Cardiac muscle cell (in vitro differentiated cells and primary cell): ENCODE results near the gene TBC1D5. TPM values are rescaled to one million over a fixed set of nuclear protein-coding genes. Genes with fewer than 3 reads are reported as not detected.
"Not testable (repeated sequence)": the region's sequence is repeated elsewhere in the genome, so short reads cannot be mapped to it uniquely, and the experiment has no call there.

Experiments
- DNase-seq, 2 donors: peaks; one replicate each; pipeline versions ENCODE4 v3.0.0 to v3.0.0-alpha.2; 2010 to 2017; ENCODE audit warnings: low read depth in 1 of 2, low spot score in 1 of 2
- H3K27ac ChIP-seq: fragments of 200-600 bp; sonication (generic); 2 replicates; pipeline ENCODE4 v1.5.1; 2016
- H3K27me3 ChIP-seq: fragments of 200-600 bp; sonication (generic); 2 replicates; pipeline ENCODE4 v1.6.0; 2016; ENCODE audit warnings: control low read depth
- H3K36me3 ChIP-seq: fragments of 200-600 bp; sonication (generic); 2 replicates; pipeline ENCODE4 v1.5.1; 2016; ENCODE audit warnings: control low read depth
- H3K4me1 ChIP-seq: fragments of 200-600 bp; sonication (generic); 2 replicates; pipeline ENCODE4 v1.8.1; 2017; ENCODE audit warnings: low read depth, mild to moderate bottlenecking, mixed run types
- H3K4me3 ChIP-seq: fragments of 200-600 bp; sonication (generic); 2 replicates; pipeline ENCODE4 v1.5.1; 2016; ENCODE audit warnings: mild to moderate bottlenecking
- H3K9me3 ChIP-seq: fragments of 200-600 bp; sonication (generic); 2 replicates; pipeline ENCODE4 v1.5.1; 2017; ENCODE audit warnings: low read depth, mild to moderate bottlenecking, control low read depth
- polyA plus RNA-seq: library from polyadenylated mRNA; unstranded; fragments of >200 nt; fragmentation: Nextera tagmentation; extraction: Ambion mirVana; gene quantifications from 2 replicates; pipeline ENCODE4 v1.2.1, GENCODE V29; 2016
- total RNA-seq: library from RNA; depleted of rRNA; stranded (reverse); fragments of >200 nt; gene quantifications from 2 replicates; pipeline ENCODE4 v1.2.3, GENCODE V29; 2016
- TF ChIP-seq, protein P1 (sequence below): IDR thresholded peaks from 2 replicates; pipeline ENCODE4 v1.5.1; 2012; ENCODE audit warnings: low read depth, mild to moderate bottlenecking, low read length

TBC1D5 gene
- total and polyA plus RNA-seq, 2 experiments from 2014 or later = 34.5 to 66.6 TPM

DNA sequence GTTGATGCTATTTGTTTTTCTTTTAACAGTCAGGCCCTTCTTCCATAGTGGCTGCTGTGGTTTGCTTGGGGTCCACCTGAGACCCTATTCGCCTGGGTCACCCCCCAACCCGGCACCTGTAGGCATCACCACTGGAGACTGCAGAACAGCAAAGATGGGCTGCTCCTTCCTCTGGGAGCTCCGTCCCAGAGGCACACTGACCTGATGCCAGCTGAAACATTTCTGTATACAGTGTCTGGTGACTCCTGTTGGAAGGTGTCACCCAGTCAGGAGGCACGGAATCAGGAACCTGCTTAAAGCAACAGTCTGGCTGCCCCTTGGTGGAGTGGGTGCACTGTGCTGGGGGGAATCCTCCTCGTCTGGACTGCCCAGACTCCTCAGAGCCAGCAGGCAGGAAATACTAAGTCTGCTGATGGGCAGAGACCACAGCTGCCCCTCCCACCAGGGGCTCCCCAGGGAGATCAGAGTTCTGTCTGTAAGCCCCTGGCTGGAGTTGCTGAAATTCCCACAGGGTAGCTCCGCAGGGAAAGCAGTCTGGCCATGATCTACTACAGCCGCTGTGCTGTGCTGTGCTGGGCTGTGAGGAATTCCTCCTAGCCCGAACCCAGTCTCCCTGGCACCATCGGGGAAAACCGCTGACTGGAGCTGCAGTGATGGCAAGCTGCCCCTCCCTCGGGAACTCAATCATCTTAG, 248.2 kb downstream of the TBC1D5 start:
- H3K36me3 ChIP-seq = no peaks in the 10 kb centered on the region
- no peaks in the 10 kb centered on the region for H3K9me3 ChIP-seq
- no peak overlapping the region for H3K4me3 ChIP-seq
- H3K4me1 ChIP-seq = no peaks in the 10 kb centered on the region
- DNase-seq = peak in 1 of 2 donors; percentile 38
- H3K27ac ChIP-seq = no peak overlapping the region
- no peaks in the 10 kb centered on the region for H3K27me3 ChIP-seq
- TF ChIP-seq, protein P1, sequence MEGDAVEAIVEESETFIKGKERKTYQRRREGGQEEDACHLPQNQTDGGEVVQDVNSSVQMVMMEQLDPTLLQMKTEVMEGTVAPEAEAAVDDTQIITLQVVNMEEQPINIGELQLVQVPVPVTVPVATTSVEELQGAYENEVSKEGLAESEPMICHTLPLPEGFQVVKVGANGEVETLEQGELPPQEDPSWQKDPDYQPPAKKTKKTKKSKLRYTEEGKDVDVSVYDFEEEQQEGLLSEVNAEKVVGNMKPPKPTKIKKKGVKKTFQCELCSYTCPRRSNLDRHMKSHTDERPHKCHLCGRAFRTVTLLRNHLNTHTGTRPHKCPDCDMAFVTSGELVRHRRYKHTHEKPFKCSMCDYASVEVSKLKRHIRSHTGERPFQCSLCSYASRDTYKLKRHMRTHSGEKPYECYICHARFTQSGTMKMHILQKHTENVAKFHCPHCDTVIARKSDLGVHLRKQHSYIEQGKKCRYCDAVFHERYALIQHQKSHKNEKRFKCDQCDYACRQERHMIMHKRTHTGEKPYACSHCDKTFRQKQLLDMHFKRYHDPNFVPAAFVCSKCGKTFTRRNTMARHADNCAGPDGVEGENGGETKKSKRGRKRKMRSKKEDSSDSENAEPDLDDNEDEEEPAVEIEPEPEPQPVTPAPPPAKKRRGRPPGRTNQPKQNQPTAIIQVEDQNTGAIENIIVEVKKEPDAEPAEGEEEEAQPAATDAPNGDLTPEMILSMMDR = no peak

DNA sequence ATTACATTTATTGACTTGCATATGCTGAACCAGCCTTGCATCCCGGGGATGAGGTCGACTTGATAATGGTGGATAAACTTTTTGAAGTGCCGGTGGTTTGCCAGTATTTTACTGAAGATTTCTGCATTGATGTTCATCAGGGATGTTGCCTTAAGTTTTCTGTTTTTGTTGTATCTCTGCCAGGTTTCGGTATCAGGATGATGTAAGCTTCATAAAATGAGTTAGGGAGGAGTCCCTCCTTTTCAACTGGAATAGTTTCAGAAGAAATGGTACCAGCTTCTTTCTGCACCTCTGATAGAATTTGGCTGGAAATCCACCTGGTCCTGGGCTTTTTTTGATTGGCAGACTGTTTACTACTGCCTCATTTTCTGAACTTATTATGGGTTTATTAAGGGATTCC, 250.8 kb downstream of the TBC1D5 start:
- no peaks in the 10 kb centered on the region for H3K27me3 ChIP-seq
- peak in 1 of 2 donors; percentile 72 for DNase-seq
- H3K36me3 ChIP-seq = no peaks in the 10 kb centered on the region
- TF ChIP-seq, protein P1 = no peak
- no peaks in the 10 kb centered on the region for H3K9me3 ChIP-seq
- no peaks in the 10 kb centered on the region for H3K4me1 ChIP-seq
- no peak overlapping the region for H3K4me3 ChIP-seq
- no peak overlapping the region for H3K27ac ChIP-seq

DNA sequence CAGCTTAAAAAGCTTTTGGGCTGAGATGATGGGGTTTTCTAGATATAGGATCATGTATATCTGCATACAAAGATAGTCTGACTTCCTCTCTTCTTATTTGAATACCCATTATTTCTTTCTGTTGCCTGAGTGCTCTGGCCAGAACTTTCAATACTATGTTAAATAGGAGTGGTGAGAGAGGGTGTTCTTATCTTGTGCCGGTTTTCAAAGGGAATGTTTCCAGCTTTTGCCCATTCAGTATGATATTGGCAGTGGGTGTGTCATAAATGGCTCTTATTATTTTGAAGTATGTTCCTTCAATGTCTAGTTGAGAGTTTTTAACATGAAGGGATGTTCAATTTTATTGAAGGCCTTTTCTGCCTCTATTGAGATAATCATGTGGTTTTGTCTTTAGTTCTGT, 251.2 kb downstream of the TBC1D5 start:
- H3K36me3 ChIP-seq, H3K4me1 ChIP-seq, DNase-seq: not testable (repeated sequence)

DNA sequence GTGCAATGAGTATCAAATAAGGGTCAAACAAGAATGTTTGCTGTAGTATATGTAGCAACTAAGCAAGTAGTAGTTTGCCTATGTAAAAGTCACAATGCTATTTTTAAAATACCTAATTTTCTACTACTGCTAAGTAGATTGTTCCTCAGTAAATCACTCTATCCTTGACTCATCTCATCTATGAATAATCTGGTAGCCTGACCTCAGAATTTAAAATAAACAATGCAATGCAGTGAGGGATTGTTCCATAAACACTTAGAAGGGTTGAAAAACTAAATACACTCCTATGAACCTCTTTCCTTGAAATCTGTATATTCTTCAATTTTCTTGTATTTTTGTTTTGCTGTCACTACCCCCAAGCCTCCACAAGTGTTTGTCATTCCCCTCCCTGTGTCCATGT, 253.3 kb downstream of the TBC1D5 start:
- Histone ChIP-seq H3K27ac (no peak overlapping the region), H3K36me3 (no peaks in the 10 kb centered on the region), H3K9me3 (no peaks in the 10 kb centered on the region), H3K4me1 (no peaks in the 10 kb centered on the region), H3K4me3 (no peak overlapping the region), H3K27me3 (no peaks in the 10 kb centered on the region)
- no peak for DNase-seq
- TF ChIP-seq, protein P1 = no peak

More for the DNA sequence above, 251.2 kb downstream of the TBC1D5 start:
- H3K27ac ChIP-seq, H3K27me3 ChIP-seq, H3K4me3 ChIP-seq, H3K9me3 ChIP-seq: not testable (repeated sequence)

DNA sequence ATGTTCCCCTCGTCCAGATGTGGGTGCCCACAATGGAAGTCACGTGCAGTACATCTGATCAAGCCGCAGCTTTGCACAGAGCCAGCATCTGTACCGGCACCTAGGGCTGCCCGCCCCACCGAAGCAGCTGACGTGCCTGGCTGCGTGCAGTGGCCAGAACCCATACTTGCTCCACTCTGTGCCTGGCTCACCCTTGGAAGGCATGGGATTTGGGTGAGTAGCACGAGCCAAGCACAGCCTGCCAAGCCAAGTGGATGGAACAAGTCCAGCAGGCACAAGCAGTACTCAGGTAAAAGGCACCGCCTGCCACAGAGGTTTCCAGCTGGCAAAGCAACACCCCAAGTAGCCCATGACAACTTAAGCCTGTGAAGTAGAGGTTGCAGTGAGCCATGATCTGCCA, 261.3 kb downstream of the TBC1D5 start:
- Histone ChIP-seq H3K4me3 (no peak overlapping the region), H3K36me3 (no peaks in the 10 kb centered on the region), H3K27ac (no peak overlapping the region), H3K4me1 (no peaks in the 10 kb centered on the region), H3K27me3 (no peaks in the 10 kb centered on the region), H3K9me3 (no peaks in the 10 kb centered on the region)
- DNase-seq = no peak
- TF ChIP-seq, protein P1 = no peak

DNA sequence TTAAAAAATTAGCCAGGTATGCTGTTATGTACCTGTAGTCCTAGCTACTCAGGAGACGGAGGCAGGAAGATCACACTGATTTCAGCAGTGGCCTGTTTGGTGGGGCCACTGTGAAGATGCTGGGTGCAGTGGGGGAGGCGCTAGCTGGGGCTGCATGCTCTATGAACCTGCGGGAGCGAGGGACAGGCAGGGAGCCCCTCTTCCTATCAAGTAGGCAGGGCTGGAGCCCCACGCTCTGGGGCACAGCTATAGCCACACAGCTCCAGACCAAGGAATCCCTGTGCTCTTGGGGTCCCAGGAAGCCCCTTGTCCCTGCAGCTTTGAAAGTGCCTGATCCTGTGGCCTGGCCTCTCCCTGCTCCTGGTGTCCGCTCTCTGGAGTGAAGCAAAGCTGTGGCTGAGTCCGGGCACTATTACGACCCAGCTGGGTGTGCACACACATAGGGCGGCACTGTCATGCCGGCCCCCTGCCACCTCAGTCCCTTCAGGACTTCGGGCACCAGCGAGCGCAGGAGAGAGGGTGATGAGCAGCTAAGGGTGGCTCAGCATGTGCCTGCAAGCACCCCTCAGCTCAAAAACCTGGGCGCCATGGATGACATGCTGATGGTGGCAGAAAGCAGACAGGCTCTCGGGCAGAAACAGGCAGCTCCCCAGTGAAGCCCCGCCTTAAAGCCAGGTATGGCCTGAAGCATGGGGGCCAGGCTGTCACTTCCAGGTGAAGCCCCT, 262.6 kb downstream of the TBC1D5 start:
- TF ChIP-seq, protein P1 = no peak

More for the DNA sequence above, 262.6 kb downstream of the TBC1D5 start:
- H3K36me3 ChIP-seq = no peaks in the 10 kb centered on the region
- DNase-seq = no peak
- H3K4me3 ChIP-seq = no peak overlapping the region
- H3K9me3 ChIP-seq = no peaks in the 10 kb centered on the region
- H3K4me1 ChIP-seq = no peaks in the 10 kb centered on the region
- no peak overlapping the region for H3K27ac ChIP-seq
- no peaks in the 10 kb centered on the region for H3K27me3 ChIP-seq
